ENCODE measurements around the gene TCAP. TPM values are rescaled to one million over a fixed set of nuclear protein-coding genes. Genes with fewer than 3 reads are reported as not detected.
A peak's percentile ranks its signal among the peaks of the same experiment; 100 is the strongest.

The TCAP gene, protein sequence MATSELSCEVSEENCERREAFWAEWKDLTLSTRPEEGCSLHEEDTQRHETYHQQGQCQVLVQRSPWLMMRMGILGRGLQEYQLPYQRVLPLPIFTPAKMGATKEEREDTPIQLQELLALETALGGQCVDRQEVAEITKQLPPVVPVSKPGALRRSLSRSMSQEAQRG
- 1 to 10 TPM in 3 of 4 donors, under 1 TPM in 1; 0.25 to 3.6 (median 1.5) TPM for total RNA-seq

DNA sequence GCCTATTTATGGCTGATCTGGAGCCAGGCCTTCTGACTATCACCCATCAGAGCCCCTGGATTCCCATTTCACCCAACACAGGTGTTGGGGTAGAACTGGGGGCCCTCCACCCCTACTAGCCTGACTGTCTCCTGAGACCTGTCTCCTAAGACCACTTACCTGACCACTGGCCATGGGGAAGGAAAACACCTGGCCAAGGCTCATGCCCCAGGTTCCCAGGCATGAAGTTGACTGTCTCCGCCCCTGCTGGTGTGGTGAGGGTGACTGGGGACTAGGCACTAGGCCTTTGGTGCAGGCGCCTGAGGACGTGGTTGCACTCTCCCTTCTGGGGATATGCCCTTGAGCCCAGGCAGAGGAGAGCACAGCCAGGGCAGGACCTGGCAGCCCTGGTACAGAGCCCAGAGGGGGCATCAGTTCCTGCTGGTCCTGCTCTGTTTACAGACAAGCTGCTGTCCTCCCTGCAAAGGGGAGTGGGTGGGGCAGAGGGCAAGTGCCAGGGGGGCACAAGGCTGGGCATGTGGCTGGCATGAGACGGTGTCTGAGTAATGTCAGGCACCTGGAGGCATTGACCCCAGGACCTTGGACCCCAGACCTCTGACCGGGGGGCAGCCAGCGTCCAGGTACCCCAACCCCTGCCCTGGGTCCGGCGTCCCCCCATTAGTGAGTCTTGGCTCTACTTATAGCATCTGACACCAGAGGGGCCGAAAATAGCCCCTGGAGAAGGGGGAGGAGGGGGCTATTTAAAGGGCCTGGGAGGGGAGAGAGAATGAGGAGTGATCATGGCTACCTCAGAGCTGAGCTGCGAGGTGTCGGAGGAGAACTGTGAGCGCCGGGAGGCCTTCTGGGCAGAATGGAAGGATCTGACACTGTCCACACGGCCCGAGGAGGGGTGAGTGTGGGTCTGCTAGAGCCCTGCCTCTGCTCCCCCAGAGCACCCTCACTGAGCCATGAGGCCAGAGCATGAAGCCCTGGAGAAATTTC lies at the start of gene TCAP:
Gene TCAP (plus strand): TSS at position 769 of the 981 bp plus-strand sequence. CDS start 11 bp downstream, at position 780.
- H3K4me3 ChIP-seq, result no peak within 1 kb of the TSS
- no peaks in the 10 kb centered on the region for H3K9me3 ChIP-seq
- peaks cover 51% of the 10 kb centered on the region for H3K27me3 ChIP-seq
- peaks cover 0 to 94% (median 40%) of the 10 kb centered on the region in 3 donors for H3K4me1 ChIP-seq
- H3K27ac ChIP-seq, result peak within 1 kb of the TSS in 3 of 4 donors; percentile 57 to 70 (median 61)
- 2 to 36% methylated on average over 4 to 6 of the region's 15 CpGs for WGBS, 2 donors (ENCODE audit: low coverage in 1 of 2)
- TF ChIP-seq POLR2AphosphoS5 (IDR thresholded peaks at IDR 0.05) (no peak), POLR2A (IDR thresholded peaks at IDR 0.05) (no peak)
- TF ChIP-seq, protein P1, sequence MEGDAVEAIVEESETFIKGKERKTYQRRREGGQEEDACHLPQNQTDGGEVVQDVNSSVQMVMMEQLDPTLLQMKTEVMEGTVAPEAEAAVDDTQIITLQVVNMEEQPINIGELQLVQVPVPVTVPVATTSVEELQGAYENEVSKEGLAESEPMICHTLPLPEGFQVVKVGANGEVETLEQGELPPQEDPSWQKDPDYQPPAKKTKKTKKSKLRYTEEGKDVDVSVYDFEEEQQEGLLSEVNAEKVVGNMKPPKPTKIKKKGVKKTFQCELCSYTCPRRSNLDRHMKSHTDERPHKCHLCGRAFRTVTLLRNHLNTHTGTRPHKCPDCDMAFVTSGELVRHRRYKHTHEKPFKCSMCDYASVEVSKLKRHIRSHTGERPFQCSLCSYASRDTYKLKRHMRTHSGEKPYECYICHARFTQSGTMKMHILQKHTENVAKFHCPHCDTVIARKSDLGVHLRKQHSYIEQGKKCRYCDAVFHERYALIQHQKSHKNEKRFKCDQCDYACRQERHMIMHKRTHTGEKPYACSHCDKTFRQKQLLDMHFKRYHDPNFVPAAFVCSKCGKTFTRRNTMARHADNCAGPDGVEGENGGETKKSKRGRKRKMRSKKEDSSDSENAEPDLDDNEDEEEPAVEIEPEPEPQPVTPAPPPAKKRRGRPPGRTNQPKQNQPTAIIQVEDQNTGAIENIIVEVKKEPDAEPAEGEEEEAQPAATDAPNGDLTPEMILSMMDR (IDR thresholded peaks at IDR 0.05), result no peak
- no peak for ATAC-seq
- peaks cover 0 to 34% of the 10 kb centered on the region in 2 donors for H3K36me3 ChIP-seq

DNA sequence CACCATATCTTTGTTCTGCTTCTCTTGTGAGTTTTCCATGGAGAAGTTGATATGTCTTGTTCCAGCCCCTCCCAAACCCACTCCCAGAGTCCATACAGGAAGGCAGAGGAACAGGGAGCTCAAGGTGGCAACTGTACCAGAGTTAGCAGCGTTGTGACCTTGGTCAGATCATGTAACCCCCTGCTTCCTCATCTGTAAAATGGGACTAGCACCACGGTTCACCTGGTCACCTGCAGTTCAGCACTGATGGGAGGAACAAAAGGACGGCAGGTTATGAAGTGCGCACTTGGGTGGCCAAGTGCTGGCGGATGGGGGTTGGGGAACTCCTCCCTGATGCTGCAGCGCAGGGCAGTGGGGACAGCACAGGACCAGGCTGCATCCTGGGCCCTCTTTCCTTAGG lies 49.7 kb upstream of the TCAP start:
- Histone ChIP-seq H3K9me3 (no peaks in the 10 kb centered on the region), H3K27me3 (peaks cover 62% of the 10 kb centered on the region), H3K36me3 (no peaks in the 10 kb centered on the region), H3K4me1 (peaks cover 0 to 20% (median 8%) of the 10 kb centered on the region in 3 donors), H3K4me3 (no peak overlapping the region), H3K27ac (no peak overlapping the region)
- TF ChIP-seq EP300 (IDR thresholded peaks at IDR 0.05) (no peak), POLR2AphosphoS5 (IDR thresholded peaks at IDR 0.05) (no peak), POLR2A (IDR thresholded peaks at IDR 0.05) (no peak)
- TF ChIP-seq, protein P1 (IDR thresholded peaks at IDR 0.05), result no peak
- 14 to 100% methylated on average over 1 to 2 of the region's 6 CpGs for WGBS, 2 donors (ENCODE audit: low coverage in 1 of 2)
- ATAC-seq, result no peak

DNA sequence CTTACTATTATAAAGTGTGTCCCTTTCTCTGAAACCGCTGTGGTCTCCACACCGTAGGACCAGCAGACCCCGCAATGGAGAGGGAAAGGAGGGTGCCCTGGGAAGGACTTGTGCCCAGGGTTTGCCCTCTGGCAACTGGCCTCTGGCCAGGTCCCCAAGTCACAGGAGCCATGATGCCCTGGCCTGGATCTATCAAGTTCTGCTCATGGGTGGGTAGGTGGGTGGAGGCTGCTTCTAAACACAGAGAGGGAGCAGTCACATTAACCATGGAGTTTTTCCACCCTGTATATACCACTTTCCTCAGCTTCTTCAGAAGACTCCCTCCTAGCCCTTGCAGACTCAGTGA lies 48.1 kb upstream of the TCAP start:
- TF ChIP-seq POLR2AphosphoS5 (IDR thresholded peaks at IDR 0.05) (no peak), POLR2A (IDR thresholded peaks at IDR 0.05) (no peak), EP300 (IDR thresholded peaks at IDR 0.05) (no peak)
- TF ChIP-seq, protein P1 (IDR thresholded peaks at IDR 0.05), result no peak
- peak overlapping the region in 1 of 2 donors; percentile 70 for H3K4me3 ChIP-seq

DNA sequence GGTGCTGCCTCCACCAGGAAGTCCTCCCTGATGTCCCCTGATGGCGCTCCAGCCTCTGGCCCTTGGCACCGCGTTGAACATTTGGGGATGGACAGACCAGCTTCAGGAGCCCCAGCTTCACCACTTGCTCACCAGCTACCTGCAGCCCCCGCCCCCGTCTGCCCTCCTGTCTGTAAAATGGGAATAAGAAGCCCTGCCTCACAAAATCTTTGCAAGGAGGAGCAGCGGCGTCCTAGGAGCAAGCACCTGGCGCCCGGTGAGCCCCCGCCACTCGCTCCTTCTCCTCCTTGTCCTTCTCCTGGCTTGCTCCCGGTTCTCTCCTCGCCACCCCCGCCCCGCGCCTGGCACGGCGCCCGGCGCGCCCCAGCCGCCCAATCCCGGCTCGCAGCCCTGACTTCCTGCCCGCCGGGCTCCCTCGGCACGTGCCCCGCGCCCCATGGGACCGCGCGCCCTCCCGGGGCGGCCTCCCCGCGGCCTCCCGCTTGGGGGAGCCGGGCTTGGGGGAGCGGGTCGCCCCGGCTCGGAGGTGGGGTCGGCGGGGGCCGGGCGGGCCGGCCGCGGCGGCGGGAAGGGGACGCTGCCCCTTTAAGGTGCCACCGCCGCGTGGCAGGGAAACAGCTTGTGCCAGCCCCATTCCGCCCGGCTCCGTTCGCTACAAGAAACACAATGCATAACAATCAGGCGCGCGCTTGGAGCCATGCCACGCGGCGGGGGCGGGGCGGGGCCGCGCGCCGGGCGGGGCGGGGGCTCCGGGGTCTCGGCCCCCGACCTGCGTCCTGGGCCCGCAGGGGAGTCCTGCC lies 47.5 kb upstream of the TCAP start:
- H3K27me3 ChIP-seq, result peaks cover 52% of the 10 kb centered on the region
- H3K4me1 ChIP-seq, result peaks cover 0 to 29% (median 8%) of the 10 kb centered on the region in 3 donors
- no peaks in the 10 kb centered on the region for H3K9me3 ChIP-seq
- ATAC-seq, result peak; percentile 54
- no CpG with 5 or more reads among the region's 79 CpGs for WGBS, 2 donors (ENCODE audit: low coverage in 1 of 2)
- no peaks in the 10 kb centered on the region for H3K36me3 ChIP-seq
- TF ChIP-seq EP300 (IDR thresholded peaks at IDR 0.05), result no peak
- TF ChIP-seq, protein P1 (IDR thresholded peaks at IDR 0.05), result no peak
- peak overlapping the region in 3 of 4 donors; percentile 61 to 73 (median 69) for H3K27ac ChIP-seq
- peak overlapping the region; percentile 51 to 70 for H3K4me3 ChIP-seq

More for the DNA sequence above, 48.1 kb upstream of the TCAP start:
- ATAC-seq, result no peak
- H3K27ac ChIP-seq, result no peak overlapping the region
- H3K4me1 ChIP-seq, result peaks cover 0 to 25% (median 8%) of the 10 kb centered on the region in 3 donors
- H3K27me3 ChIP-seq, result peaks cover 58% of the 10 kb centered on the region
- H3K9me3 ChIP-seq, result no peaks in the 10 kb centered on the region
- WGBS, 2 donors (ENCODE audit: low coverage in 1 of 2), result 92% methylated on average over 3 of the region's 3 CpGs; no CpG with 5 or more reads in 1 of the 2 donors
- no peaks in the 10 kb centered on the region for H3K36me3 ChIP-seq

Data from gastroesophageal sphincter (tissue), 4 donors.